HepG2 (cell line): ENCODE data around the gene TAF13. TPM values are rescaled to one million over a fixed set of nuclear protein-coding genes. Genes with fewer than 3 reads are reported as not detected.

Experiments used
- ASH2L ChIP-seq: fragments of 300-600, 200-600 bp; sonication (generic); IDR thresholded peaks from 2 replicates; pipeline ENCODE4 v1.7.0; 2017; ENCODE audit warnings: low read depth, mild to moderate bottlenecking, moderate library complexity, mixed read lengths, low read length; ENCODE audit not compliant: insufficient read length
- DNMT3B ChIP-seq: conservative IDR thresholded peaks from 2 replicates; pipeline ENCODE4 v1.6.1; 2016; ENCODE audit warnings: missing biosample characterization, control low read depth
- FOXK1 ChIP-seq: sonication (generic); formaldehyde crosslinking; IDR thresholded peaks from 2 replicates; pipeline ENCODE4 v1.4.0; 2020; ENCODE audit warnings: low read depth, missing genetic modification reagents, borderline replicate concordance
- KMT2B ChIP-seq: IDR thresholded peaks from 2 replicates; pipeline ENCODE4 v1.6.1; 2016; ENCODE audit warnings: missing genetic modification reagents, missing compliant biosample characterization
- MTERF4 ChIP-seq: sonication (generic); formaldehyde crosslinking; IDR thresholded peaks from 2 replicates; pipeline ENCODE4 v1.8.0; 2023; ENCODE audit warnings: mild to moderate bottlenecking, missing genetic modification reagents
- NONO ChIP-seq, 2 experiments: fragments of 450-650 bp in 1 of 2; sonication (generic) in 1 of 2; formaldehyde crosslinking in 1 of 2; IDR thresholded peaks in 1 of 2; conservative IDR thresholded peaks in 1 of 2; 2 replicates each; pipeline versions ENCODE4 v1.6.1 to v1.8.0; 2017 to 2022; ENCODE audit warnings: mild to moderate bottlenecking in 1 of 2, missing genetic modification reagents in 1 of 2, moderate library complexity in 1 of 2
- PHF8 ChIP-seq: sonication (generic); formaldehyde crosslinking; IDR thresholded peaks from 2 replicates; pipeline ENCODE4 v1.5.0; 2020; ENCODE audit warnings: missing genetic modification reagents
- RXRB ChIP-seq: IDR thresholded peaks from 2 replicates; pipeline ENCODE4 v1.6.1; 2016; ENCODE audit warnings: borderline replicate concordance, missing genetic modification reagents, missing compliant biosample characterization
- TFDP2 ChIP-seq: sonication (generic); formaldehyde crosslinking; IDR thresholded peaks from 2 replicates; pipeline ENCODE4 v1.4.0; 2020; ENCODE audit warnings: missing genetic modification reagents
- ZBTB25 ChIP-seq: IDR thresholded peaks from 2 replicates; pipeline ENCODE4 v1.6.1; 2018; ENCODE audit warnings: missing genetic modification reagents
- ZNF318 ChIP-seq: sonication (generic); formaldehyde crosslinking; IDR thresholded peaks from 2 replicates; pipeline ENCODE4 v1.4.0; 2020; ENCODE audit warnings: mild to moderate bottlenecking, missing genetic modification reagents
- ZNF451 ChIP-seq: sonication (generic); formaldehyde crosslinking; IDR thresholded peaks from 2 replicates; pipeline ENCODE4 v1.5.0; 2020; ENCODE audit warnings: mild to moderate bottlenecking, missing genetic modification reagents
- ZNF782 ChIP-seq: sonication (generic); formaldehyde crosslinking; IDR thresholded peaks from 2 replicates; pipeline ENCODE4 v1.4.0; 2020; ENCODE audit warnings: missing genetic modification reagents, mild to moderate bottlenecking, borderline replicate concordance
- ZNF839 ChIP-seq: sonication (generic); formaldehyde crosslinking; IDR thresholded peaks from 2 replicates; pipeline ENCODE4 v1.4.0; 2020; ENCODE audit warnings: missing genetic modification reagents, mild to moderate bottlenecking, borderline replicate concordance
- polyA plus RNA-seq, 8 experiments: library from polyadenylated mRNA; depleted of rRNA in 3 of 8; stranded (reverse) in 7 of 8; unstranded in 1 of 8; fragments of >200 nt; fragmentation: Illumina TruSeq in 4 of 8; extraction: Trizol in 4 of 8; gene quantifications; 2 replicates each; pipeline versions ENCODE4 v1.2.1 to v1.2.3, GENCODE V29; 2011 to 2016; ENCODE audit warnings: low read depth in 4 of 8, missing spikeins in 1 of 8, mixed read lengths in 1 of 8; ENCODE audit not compliant: insufficient read depth in 1 of 8
- total RNA-seq, 5 experiments: library from RNA; depleted of rRNA; stranded (reverse); fragments of >200 nt; fragmentation: Illumina TruSeq; extraction: Trizol; gene quantifications; 2 replicates each; pipeline ENCODE4 v1.2.3, GENCODE V29; 2016; ENCODE audit warnings: low read depth in 1 of 5

Gene TAF13
- total and polyA plus RNA-seq, 2 of the 13 experiments (the other 11 are each of a cell fraction or from before 2014, with no cell fraction given): 11.5 to 36.3 TPM

GRCh38 chr1:109041621-109042468 is 34.0 kb downstream of the TAF13 start, which contains the start of gene WDR47 (continued):
- TF ChIP-seq ZNF782 (CRISPR knock-in tag) (no peak), ZNF839 (CRISPR knock-in tag) (no peak), ZNF318 (CRISPR knock-in tag) (0 out of 2 replicates have a peak, but pooled peaks have one; percentile 21), ZBTB25 (CRISPR knock-in tag) (peak; percentile 54; the same call in 1 of the 2 replicates), ZNF451 (no peak), PHF8 (peak; percentile 70), RXRB (CRISPR knock-in tag) (no peak), KMT2B (CRISPR knock-in tag) (peak; percentile 80), MTERF4 (CRISPR knock-in tag) (no peak), DNMT3B (no peak), NONO (IDR thresholded peaks at IDR 0.05) (no peak), NONO (CRISPR knock-in tag; conservative IDR thresholded peaks at IDR 0.05) (peak; percentile 15; the same call in 1 of the 2 replicates), ASH2L (peak; percentile 86), FOXK1 (CRISPR knock-in tag) (no peak), TFDP2 (CRISPR knock-in tag) (peak; percentile 71)
